Measurements from ENCODE around the gene SORCS2. TPM values are rescaled to one million over a fixed set of nuclear protein-coding genes. Genes with fewer than 3 reads are reported as not detected.
A peak's percentile ranks its signal among the peaks of the same experiment; 100 is the strongest.

The SORCS2 gene
- total RNA-seq, 2 donors from 2014 or later: 0.68 to 0.92 TPM

DNA sequence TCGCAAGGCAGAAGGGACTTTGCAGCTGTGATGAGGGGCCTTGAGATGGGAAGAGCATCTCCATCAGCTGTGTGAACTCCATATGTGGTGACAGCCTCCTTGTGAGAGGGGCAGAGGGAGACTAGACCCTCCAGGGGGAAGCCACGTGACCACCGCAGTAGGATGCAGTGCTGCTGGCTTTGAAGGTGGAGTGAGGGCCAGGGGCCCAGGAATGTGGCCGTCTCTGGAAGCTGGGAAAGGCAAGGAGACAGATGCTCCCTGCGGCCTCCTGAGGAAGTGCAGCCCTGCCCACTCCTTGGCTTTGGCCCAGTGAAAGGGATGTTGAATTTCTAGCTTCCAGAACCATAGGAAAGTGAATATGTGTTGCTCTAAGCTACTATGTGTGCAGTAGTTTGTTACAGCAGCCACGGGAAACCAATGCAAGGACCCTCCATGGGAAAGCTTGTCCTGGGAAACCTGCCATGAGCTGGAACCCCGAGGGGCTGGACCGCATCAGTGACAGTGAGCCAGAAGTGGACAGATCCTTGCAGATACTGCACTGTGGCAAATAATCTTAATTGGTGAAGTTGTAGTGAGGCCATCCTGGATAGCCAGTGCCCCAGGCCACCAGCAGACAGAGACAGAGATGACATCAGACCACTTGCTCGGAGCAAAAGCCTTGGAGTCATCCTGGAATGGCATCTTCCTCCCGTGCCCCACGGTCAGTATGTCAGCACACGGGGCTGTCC is 35.4 kb upstream of the SORCS2 start:
- TF ChIP-seq, protein P1, sequence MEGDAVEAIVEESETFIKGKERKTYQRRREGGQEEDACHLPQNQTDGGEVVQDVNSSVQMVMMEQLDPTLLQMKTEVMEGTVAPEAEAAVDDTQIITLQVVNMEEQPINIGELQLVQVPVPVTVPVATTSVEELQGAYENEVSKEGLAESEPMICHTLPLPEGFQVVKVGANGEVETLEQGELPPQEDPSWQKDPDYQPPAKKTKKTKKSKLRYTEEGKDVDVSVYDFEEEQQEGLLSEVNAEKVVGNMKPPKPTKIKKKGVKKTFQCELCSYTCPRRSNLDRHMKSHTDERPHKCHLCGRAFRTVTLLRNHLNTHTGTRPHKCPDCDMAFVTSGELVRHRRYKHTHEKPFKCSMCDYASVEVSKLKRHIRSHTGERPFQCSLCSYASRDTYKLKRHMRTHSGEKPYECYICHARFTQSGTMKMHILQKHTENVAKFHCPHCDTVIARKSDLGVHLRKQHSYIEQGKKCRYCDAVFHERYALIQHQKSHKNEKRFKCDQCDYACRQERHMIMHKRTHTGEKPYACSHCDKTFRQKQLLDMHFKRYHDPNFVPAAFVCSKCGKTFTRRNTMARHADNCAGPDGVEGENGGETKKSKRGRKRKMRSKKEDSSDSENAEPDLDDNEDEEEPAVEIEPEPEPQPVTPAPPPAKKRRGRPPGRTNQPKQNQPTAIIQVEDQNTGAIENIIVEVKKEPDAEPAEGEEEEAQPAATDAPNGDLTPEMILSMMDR (IDR thresholded peaks at IDR 0.05): peak; percentile 30
- Histone ChIP-seq H3K36me3 (no peaks in the 10 kb centered on the region), H3K4me1 (ENCODE audit: control insufficient read depth in 1 of 2, low read depth in 2 of 2) (peaks cover 0 to 8% of the 10 kb centered on the region in 2 donors), H3K9me3 (no peaks in the 10 kb centered on the region), H3K27me3 (replicated peaks; ENCODE audit: insufficient read depth) (no peaks in the 10 kb centered on the region), H3K27ac (no peak overlapping the region), H3K4me3 (no peak overlapping the region)
- DNase-seq (ENCODE audit: low spot score): no peak
- ATAC-seq (ENCODE audit: insufficient number of reproducible peaks, low FRiP score, low read depth): no peak

GRCh38 chr4:7157666-7158065 is 34.7 kb upstream of the SORCS2 start:
- Histone ChIP-seq H3K9me3 (no peaks in the 10 kb centered on the region), H3K36me3 (no peaks in the 10 kb centered on the region), H3K27ac (no peak overlapping the region), H3K27me3 (replicated peaks; ENCODE audit: insufficient read depth) (no peaks in the 10 kb centered on the region), H3K4me3 (no peak overlapping the region), H3K4me1 (ENCODE audit: control insufficient read depth in 1 of 2, low read depth in 2 of 2) (peaks cover 0 to 12% of the 10 kb centered on the region in 2 donors)
- TF ChIP-seq, protein P1 (IDR thresholded peaks at IDR 0.05): no peak
- no peak for ATAC-seq (ENCODE audit: insufficient number of reproducible peaks, low FRiP score, low read depth)
- DNase-seq (ENCODE audit: low spot score): no peak

DNA sequence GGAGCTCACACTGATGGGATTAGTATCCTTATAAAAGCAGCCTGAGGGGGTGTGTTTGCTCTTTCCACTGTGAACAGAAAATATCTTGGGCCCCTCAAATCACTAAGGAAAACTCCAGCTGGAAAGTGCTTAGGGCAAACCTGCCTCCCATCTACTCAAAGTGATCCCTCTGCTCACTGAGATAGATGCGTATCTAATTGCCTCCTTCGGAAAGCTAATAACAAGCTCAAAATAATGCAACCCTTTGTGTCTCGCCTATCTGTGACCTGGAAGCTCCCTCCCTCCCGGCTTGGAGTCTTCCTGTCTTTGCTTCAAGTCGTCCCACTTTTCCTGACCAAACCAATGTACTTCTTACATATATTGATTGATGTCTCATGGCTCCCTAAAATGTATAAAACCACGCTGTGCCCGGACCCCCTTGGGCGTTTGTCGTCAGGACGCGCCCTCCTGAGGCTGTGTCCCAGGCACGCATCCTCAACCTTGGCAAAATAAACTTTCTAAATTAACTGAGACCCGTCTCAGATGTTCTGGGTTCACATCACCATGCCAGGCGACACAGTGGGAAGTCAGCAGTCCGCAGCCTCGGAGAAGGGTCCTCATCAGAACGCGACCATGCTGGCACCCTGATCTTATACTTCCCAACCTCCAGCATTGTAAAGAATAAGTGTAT is 34.1 kb upstream of the SORCS2 start:
- H3K27ac ChIP-seq: no peak overlapping the region
- no peak overlapping the region for H3K4me3 ChIP-seq
- TF ChIP-seq, protein P1 (IDR thresholded peaks at IDR 0.05): no peak
- DNase-seq (ENCODE audit: low spot score) (no peak), ATAC-seq (ENCODE audit: insufficient number of reproducible peaks, low FRiP score, low read depth) (no peak)
- H3K27me3 ChIP-seq (replicated peaks; ENCODE audit: insufficient read depth): no peaks in the 10 kb centered on the region
- H3K4me1 ChIP-seq (ENCODE audit: control insufficient read depth in 1 of 2, low read depth in 2 of 2): peaks cover 0 to 12% of the 10 kb centered on the region in 2 donors
- H3K9me3 ChIP-seq: no peaks in the 10 kb centered on the region
- no peaks in the 10 kb centered on the region for H3K36me3 ChIP-seq

DNA sequence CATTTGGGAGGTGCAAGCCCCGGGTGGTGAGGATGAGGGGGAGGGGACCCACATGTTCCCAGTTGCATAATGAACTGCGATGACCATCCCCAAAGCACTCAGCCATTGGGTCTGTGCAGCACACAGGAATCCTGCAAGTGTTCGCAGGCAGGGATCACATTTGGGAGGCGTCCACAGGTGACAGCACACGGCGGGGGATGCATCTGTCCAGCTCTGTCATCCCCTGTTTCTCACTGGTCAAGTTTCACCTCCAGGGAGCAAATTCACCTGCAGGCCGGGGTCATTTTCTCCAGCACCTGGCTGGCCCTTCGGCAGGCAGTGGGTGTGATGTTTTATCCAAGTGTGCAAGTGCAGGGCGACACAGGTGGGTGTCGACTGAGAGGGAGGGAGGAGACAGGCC is 33.3 kb upstream of the SORCS2 start:
- H3K4me1 ChIP-seq (ENCODE audit: control insufficient read depth in 1 of 2, low read depth in 2 of 2): peaks cover 0 to 12% of the 10 kb centered on the region in 2 donors
- no peak for DNase-seq (ENCODE audit: low spot score)

DNA sequence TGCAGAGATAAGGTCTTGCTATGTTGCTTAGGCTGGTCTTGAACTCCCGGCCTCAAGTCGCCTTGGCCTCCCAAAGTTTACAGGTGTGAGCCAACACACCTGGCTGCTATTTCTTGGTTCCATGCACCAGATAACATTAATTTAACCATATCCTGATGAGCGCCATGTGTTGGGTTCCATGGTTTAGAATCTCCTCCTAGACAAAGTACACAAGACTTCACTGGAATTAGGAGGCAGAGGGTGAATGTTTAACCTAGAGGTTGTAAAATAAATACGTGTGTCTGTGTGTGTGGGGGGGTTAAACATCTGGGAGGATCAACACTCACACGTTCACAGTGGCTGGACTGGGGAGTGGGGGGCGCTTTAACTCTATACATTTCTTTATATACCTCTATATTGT is 32.4 kb upstream of the SORCS2 start:
- TF ChIP-seq, protein P1 (IDR thresholded peaks at IDR 0.05): no peak
- no peak overlapping the region for H3K4me3 ChIP-seq
- no peaks in the 10 kb centered on the region for H3K27me3 ChIP-seq (replicated peaks; ENCODE audit: insufficient read depth)
- H3K27ac ChIP-seq: no peak overlapping the region
- H3K9me3 ChIP-seq: no peaks in the 10 kb centered on the region
- no peak for ATAC-seq (ENCODE audit: insufficient number of reproducible peaks, low FRiP score, low read depth)
- DNase-seq (ENCODE audit: low spot score): no peak
- peaks cover 0 to 12% of the 10 kb centered on the region in 2 donors for H3K4me1 ChIP-seq (ENCODE audit: control insufficient read depth in 1 of 2, low read depth in 2 of 2)
- H3K36me3 ChIP-seq: no peaks in the 10 kb centered on the region

More for the DNA sequence above, 33.3 kb upstream of the SORCS2 start:
- Histone ChIP-seq H3K4me3 (no peak overlapping the region), H3K27ac (no peak overlapping the region), H3K36me3 (no peaks in the 10 kb centered on the region), H3K9me3 (no peaks in the 10 kb centered on the region), H3K27me3 (replicated peaks; ENCODE audit: insufficient read depth) (no peaks in the 10 kb centered on the region)
- no peak for ATAC-seq (ENCODE audit: insufficient number of reproducible peaks, low FRiP score, low read depth)
- TF ChIP-seq, protein P1 (IDR thresholded peaks at IDR 0.05): no peak
